PC-9 (cell line): Measurements from ENCODE around the gene CMC1. TPM values are rescaled to one million over a fixed set of nuclear protein-coding genes. Genes with fewer than 3 reads are reported as not detected.

Experiments
- BruUV-seq: library from RNA; stranded (reverse); fragments of 400-500 nt; replicated peaks from 2 replicates; lab custom pipeline; 2021; lab: Mats Ljungman, UMichigan
- CTCF ChIA-PET: fragments of 300-600 bp; sonication (Branson Sonifier 250); formaldehyde crosslinking; loops from one replicate; lab custom pipeline; 2022; ENCODE audit warnings: antibody characterized with exemption; lab: Charles Lee
- POLR2A ChIA-PET: fragments of 300-600 bp; sonication (Branson Sonifier 250); formaldehyde crosslinking; loops from one replicate; lab custom pipeline; 2022; ENCODE audit warnings: antibody characterized with exemption; ENCODE audit not compliant: unreplicated experiment; lab: Charles Lee
- DNase-seq, 2 experiments: peaks; one replicate each; pipeline versions ENCODE4 v3.0.0 to v3.0.0-alpha.2; 2015 to 2022; ENCODE audit warnings: mixed read lengths in 1 of 2
- H2AFZ ChIP-seq: fragments of 200-600 bp; sonication (generic); 2 replicates; pipeline ENCODE4 v1.8.1; 2017; ENCODE audit warnings: antibody characterized with exemption
- H3F3A ChIP-seq: fragments of 200-600 bp; sonication (generic); 2 replicates; pipeline ENCODE4 v1.8.1; 2017; ENCODE audit warnings: antibody characterized with exemption, mild to moderate bottlenecking, low read depth; ENCODE audit not compliant: insufficient read depth
- H3K27ac ChIP-seq: fragments of 200-600 bp; sonication (generic); 2 replicates; pipeline ENCODE4 v1.6.1; 2016; ENCODE audit warnings: mixed run types
- H3K27me3 ChIP-seq: fragments of 200-600 bp; sonication (generic); 2 replicates; pipeline ENCODE4 v1.6.1; 2016; ENCODE audit warnings: low read depth, mixed run types; ENCODE audit not compliant: insufficient read depth
- H3K36me3 ChIP-seq: fragments of 200-600 bp; sonication (generic); 2 replicates; pipeline ENCODE4 v1.6.1; 2016; ENCODE audit warnings: low read depth, mixed run types
- H3K4me1 ChIP-seq: fragments of 200-600 bp; sonication (generic); replicated peaks from 2 replicates; pipeline ENCODE4 v1.6.1; 2016; ENCODE audit warnings: mixed run types; ENCODE audit not compliant: insufficient read depth
- H3K4me2 ChIP-seq: fragments of 200-600 bp; sonication (generic); 2 replicates; pipeline ENCODE4 v1.6.1; 2017; ENCODE audit warnings: mixed run types
- H3K4me3 ChIP-seq: fragments of 200-600 bp; sonication (generic); 2 replicates; pipeline ENCODE4 v1.6.1; 2016; ENCODE audit warnings: mixed run types
- H3K79me2 ChIP-seq: fragments of 200-600 bp; sonication (generic); 2 replicates; pipeline ENCODE4 v1.6.1; 2017; ENCODE audit warnings: low read depth, mixed run types
- H3K9me2 ChIP-seq: fragments of 200-600 bp; sonication (generic); 2 replicates; pipeline ENCODE4 v1.8.1; 2017; ENCODE audit warnings: mild to moderate bottlenecking; ENCODE audit not compliant: insufficient read depth
- H3K9me3 ChIP-seq: fragments of 200-600 bp; sonication (generic); 2 replicates; pipeline ENCODE4 v1.8.1; 2016; ENCODE audit warnings: low read depth; ENCODE audit not compliant: insufficient read depth
- H4K20me1 ChIP-seq: fragments of 200-600 bp; sonication (generic); 2 replicates; pipeline ENCODE4 v1.8.1; 2017; ENCODE audit not compliant: insufficient read depth
- EZH2 ChIP-seq: fragments of 200-600 bp; sonication (generic); IDR thresholded peaks from 2 replicates; pipeline ENCODE4 v1.8.0; 2017; ENCODE audit warnings: antibody characterized with exemption, low read depth
- intact Hi-C: fragments of 100-400 bp; cut with micrococcal nuclease; formaldehyde crosslinking; loops from one replicate; pipeline ENCODE4 v1.10.0; 2022; ENCODE audit not compliant: unreplicated experiment
- total RNA-seq: library from RNA; stranded (reverse); gene quantifications from 2 replicates; pipeline ENCODE4 v1.2.3, GENCODE V29; 2021
- TF ChIP-seq, protein P1 (sequence below): fragments of 200-600 bp; sonication (generic); conservative IDR thresholded peaks from 2 replicates; pipeline ENCODE4 v1.6.1; 2017; ENCODE audit warnings: mixed run types, antibody characterized with exemption, mild to moderate bottlenecking, moderate library complexity

CMC1 gene
- total RNA-seq, 1 experiment from 2014 or later, result 33.8 TPM

DNA sequence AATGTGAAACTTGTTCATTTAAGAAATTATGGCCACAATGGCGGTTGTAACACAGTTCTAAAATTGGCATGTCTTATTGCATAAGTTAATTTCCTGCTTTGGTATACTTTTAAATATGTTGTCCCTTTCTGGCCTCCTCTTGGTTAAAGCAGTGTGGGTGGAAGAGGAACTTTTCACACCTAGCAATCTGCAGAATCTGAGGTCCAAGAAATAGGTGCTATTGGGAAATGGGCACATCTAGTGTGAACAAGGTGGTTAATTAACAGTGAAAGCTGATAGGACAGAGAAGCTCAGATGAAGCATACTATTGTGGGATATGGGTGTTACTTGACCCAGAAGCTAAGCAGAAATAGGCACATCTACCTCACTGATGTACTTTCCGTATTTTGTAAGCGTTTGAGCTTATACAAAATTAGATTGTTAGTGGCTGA is 10.6 kb downstream of the CMC1 start:
- no peaks in the 10 kb centered on the region for H3K36me3 ChIP-seq
- no TSS peak for BruUV-seq
- H3K4me3 ChIP-seq, result no peak overlapping the region
- H3K27ac ChIP-seq, result no peak overlapping the region
- ChIA-PET POLR2A (no interaction called here), CTCF (no interaction called here)
- no peaks in the 10 kb centered on the region for H3K9me2 ChIP-seq
- H3F3A ChIP-seq, result no peaks in the 10 kb centered on the region
- H4K20me1 ChIP-seq, result peaks cover 5% of the 10 kb centered on the region
- intact Hi-C loops, result no loop called here
- no peak for DNase-seq
- no peaks in the 10 kb centered on the region for H3K27me3 ChIP-seq
- H3K4me2 ChIP-seq, result no peak overlapping the region
- no peaks in the 10 kb centered on the region for H3K4me1 ChIP-seq
- H3K9me3 ChIP-seq, result no peaks in the 10 kb centered on the region
- TF ChIP-seq EZH2, result no peak
- TF ChIP-seq, protein P1, sequence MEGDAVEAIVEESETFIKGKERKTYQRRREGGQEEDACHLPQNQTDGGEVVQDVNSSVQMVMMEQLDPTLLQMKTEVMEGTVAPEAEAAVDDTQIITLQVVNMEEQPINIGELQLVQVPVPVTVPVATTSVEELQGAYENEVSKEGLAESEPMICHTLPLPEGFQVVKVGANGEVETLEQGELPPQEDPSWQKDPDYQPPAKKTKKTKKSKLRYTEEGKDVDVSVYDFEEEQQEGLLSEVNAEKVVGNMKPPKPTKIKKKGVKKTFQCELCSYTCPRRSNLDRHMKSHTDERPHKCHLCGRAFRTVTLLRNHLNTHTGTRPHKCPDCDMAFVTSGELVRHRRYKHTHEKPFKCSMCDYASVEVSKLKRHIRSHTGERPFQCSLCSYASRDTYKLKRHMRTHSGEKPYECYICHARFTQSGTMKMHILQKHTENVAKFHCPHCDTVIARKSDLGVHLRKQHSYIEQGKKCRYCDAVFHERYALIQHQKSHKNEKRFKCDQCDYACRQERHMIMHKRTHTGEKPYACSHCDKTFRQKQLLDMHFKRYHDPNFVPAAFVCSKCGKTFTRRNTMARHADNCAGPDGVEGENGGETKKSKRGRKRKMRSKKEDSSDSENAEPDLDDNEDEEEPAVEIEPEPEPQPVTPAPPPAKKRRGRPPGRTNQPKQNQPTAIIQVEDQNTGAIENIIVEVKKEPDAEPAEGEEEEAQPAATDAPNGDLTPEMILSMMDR, result no peak
- H3K79me2 ChIP-seq, result peaks cover 43% of the 10 kb centered on the region
- no peak overlapping the region for H2AFZ ChIP-seq

DNA sequence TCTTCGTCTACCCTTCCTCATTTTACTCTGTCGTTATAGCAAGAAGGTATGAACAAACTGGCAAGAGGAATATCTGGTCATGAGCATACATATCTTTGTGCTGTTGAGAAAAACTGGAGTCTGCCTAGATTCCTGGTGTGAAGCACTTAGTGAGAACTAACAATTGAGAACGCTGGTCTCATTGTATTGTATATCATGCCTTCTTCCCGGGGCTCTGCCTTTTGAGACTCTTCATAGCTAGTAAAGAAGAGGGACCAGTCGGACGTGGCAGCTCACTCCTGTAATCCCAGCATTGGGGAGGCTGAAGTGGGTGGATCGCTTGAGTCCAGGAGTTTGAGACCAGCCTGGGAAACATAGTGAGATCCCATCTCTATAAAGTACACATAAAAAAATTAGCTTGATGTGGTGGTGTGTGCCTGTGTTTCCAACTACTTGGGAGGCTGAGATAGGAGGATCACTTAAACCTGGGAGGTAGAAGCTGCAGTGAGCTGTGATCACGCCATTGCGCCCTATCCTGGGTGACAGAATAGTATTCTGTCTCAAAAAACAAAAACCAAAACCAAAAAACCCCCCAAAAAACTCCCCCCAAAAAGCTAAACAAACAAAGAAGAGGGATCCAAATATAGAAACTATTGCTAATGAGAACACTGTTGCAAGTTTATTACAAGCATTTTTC is 11.8 kb downstream of the CMC1 start:
- TF ChIP-seq, protein P1, result no peak
- no peak for TF ChIP-seq EZH2
- no peak overlapping the region for H3K4me3 ChIP-seq
- H2AFZ ChIP-seq, result no peak overlapping the region
- no peak overlapping the region for H3K27ac ChIP-seq
- no peak for DNase-seq
- ChIA-PET POLR2A (interaction anchor here (0.6 kb wide), 1 partner anchor 999 kb away, joined by 4 read pairs; no protein-coding TSS in a partner anchor), CTCF (no interaction called here)
- H3K4me2 ChIP-seq, result no peak overlapping the region
- peaks cover 31% of the 10 kb centered on the region for H3K79me2 ChIP-seq
- H4K20me1 ChIP-seq, result peaks cover 5% of the 10 kb centered on the region; the same call in 1 of the 2 replicates
- intact Hi-C loops, result no loop called here
- BruUV-seq, result no TSS peak
- no peaks in the 10 kb centered on the region for H3K36me3 ChIP-seq
- H3F3A ChIP-seq, result no peaks in the 10 kb centered on the region
- no peaks in the 10 kb centered on the region for H3K4me1 ChIP-seq
- H3K9me2 ChIP-seq, result no peaks in the 10 kb centered on the region
- H3K9me3 ChIP-seq, result no peaks in the 10 kb centered on the region
- H3K27me3 ChIP-seq, result no peaks in the 10 kb centered on the region

DNA sequence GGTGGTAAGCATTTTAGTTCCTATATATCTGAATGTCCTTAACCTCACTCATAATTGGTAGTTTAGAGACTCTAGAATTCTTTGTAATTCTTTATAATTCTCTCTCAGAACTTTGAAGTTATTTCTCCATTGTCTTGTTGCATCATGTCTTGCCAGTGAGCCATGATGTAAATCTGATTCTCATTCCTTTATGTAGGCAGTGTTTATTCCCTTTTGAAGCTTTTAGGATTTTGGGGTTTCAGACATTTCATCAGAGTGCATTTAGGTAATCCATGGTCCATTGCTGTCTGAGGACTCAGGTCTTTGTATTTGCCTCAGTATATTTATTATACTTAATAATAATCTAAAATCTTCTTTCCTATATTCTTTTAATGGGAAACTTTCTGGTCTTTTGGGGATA is 20.6 kb downstream of the CMC1 start:
- POLR2A ChIA-PET, result no interaction called here
- Histone ChIP-seq H3F3A (no peaks in the 10 kb centered on the region), H3K4me1 (no peaks in the 10 kb centered on the region), H3K36me3 (0 out of 2 replicates have a peak, but pooled peaks cover 6% of the 10 kb centered on the region), H3K27ac (no peak overlapping the region), H2AFZ (no peak overlapping the region), H3K9me2 (no peaks in the 10 kb centered on the region), H3K4me2 (no peak overlapping the region), H3K4me3 (no peak overlapping the region), H3K9me3 (no peaks in the 10 kb centered on the region), H3K27me3 (no peaks in the 10 kb centered on the region), H4K20me1 (no peaks in the 10 kb centered on the region; the same call in none of the 2 replicates), H3K79me2 (peaks cover 14% of the 10 kb centered on the region)
- no peak for TF ChIP-seq EZH2
- TF ChIP-seq, protein P1, result no peak
- no peak for DNase-seq
- no TSS peak for BruUV-seq
- intact Hi-C loops, result loop anchor here (1.0 kb wide), 1 partner anchor 37 kb away; no protein-coding TSS in a partner anchor
- CTCF ChIA-PET, result no interaction called here
